Activated naive CD4-positive, alpha-beta T cell treated with Interleukin-2 at 50 U/mL for 16 hours (primary cell): ENCODE data around the gene TLL1.

Experiments
- DNase-seq: peaks from one replicate; pipeline ENCODE4 v3.0.0-alpha.2; 2020

Gene TLL1

GRCh38 chr4:165905405-165906027 lies 32.5 kb downstream of the TLL1 start:
- no peak for DNase-seq

- no peak for DNase-seq
Measured at GRCh38 chr4:165906272-165906671, 33.2 kb downstream of the TLL1 start.

- DNase-seq, result no peak
Measured at GRCh38 chr4:165909947-165910346, 36.9 kb downstream of the TLL1 start.

- DNase-seq, result no peak
Measured at GRCh38 chr4:165915215-165915614, 42.2 kb downstream of the TLL1 start.

GRCh38 chr4:165921546-165921945 lies 48.5 kb downstream of the TLL1 start:
- DNase-seq, result no peak

GRCh38 chr4:165922747-165923146 lies 49.7 kb downstream of the TLL1 start:
- no peak for DNase-seq

- DNase-seq, result no peak
Measured at GRCh38 chr4:165926307-165926706, 53.3 kb downstream of the TLL1 start.

- DNase-seq, result no peak
Measured at GRCh38 chr4:165927366-165927765, 54.3 kb downstream of the TLL1 start.

GRCh38 chr4:165927815-165928214 lies 54.8 kb downstream of the TLL1 start:
- no peak for DNase-seq

GRCh38 chr4:165928601-165929000 lies 55.6 kb downstream of the TLL1 start:
- no peak for DNase-seq

GRCh38 chr4:165929662-165930061 lies 56.6 kb downstream of the TLL1 start:
- no peak for DNase-seq

- no peak for DNase-seq
Measured at GRCh38 chr4:165931741-165932140, 58.7 kb downstream of the TLL1 start.

GRCh38 chr4:165944900-165945299 lies 71.9 kb downstream of the TLL1 start:
- DNase-seq, result no peak

- DNase-seq, result no peak
Measured at GRCh38 chr4:165945991-165946390, 73.0 kb downstream of the TLL1 start.

GRCh38 chr4:165947019-165947418 lies 74.0 kb downstream of the TLL1 start:
- no peak for DNase-seq

- no peak for DNase-seq
Measured at GRCh38 chr4:165953181-165953580, 80.1 kb downstream of the TLL1 start.

GRCh38 chr4:165963621-165964020 lies 90.6 kb downstream of the TLL1 start:
- DNase-seq, result no peak

GRCh38 chr4:165964591-165964990 lies 91.6 kb downstream of the TLL1 start:
- DNase-seq, result no peak

GRCh38 chr4:165965503-165965902 lies 92.5 kb downstream of the TLL1 start:
- no peak for DNase-seq

GRCh38 chr4:165966833-165967232 lies 93.8 kb downstream of the TLL1 start:
- no peak for DNase-seq

GRCh38 chr4:165967486-165967885 lies 94.4 kb downstream of the TLL1 start:
- no peak for DNase-seq

GRCh38 chr4:165970703-165971420 lies 97.8 kb downstream of the TLL1 start:
- no peak for DNase-seq

- DNase-seq, result no peak
Measured at GRCh38 chr4:165971446-165971845, 98.4 kb downstream of the TLL1 start.

- no peak for DNase-seq
Measured at GRCh38 chr4:165971933-165972332, 98.9 kb downstream of the TLL1 start.

- DNase-seq, result no peak
Measured at GRCh38 chr4:165972747-165973146, 99.7 kb downstream of the TLL1 start.
